Uterus (tissue), 2 donors: Measurements from ENCODE around the gene CCDC157.

Experiments
- CTCF ChIP-seq, 4 experiments: fragments of 200-600 bp in 2 of 4; fragments of 450-650 bp in 2 of 4; sonication (generic) in 2 of 4; IDR thresholded peaks; one replicate each; pipeline ENCODE4 v1.5.1; 2016 to 2019; ENCODE audit warnings: antibody characterized with exemption in 4 of 4, mild to moderate bottlenecking in 2 of 4, moderate library complexity in 1 of 4
- POLR2A ChIP-seq, 2 donors: fragments of 450-650 bp; IDR thresholded peaks; one replicate each; pipeline ENCODE4 v1.6.1; 2016; ENCODE audit warnings: antibody characterized with exemption in 2 of 2, mild to moderate bottlenecking in 1 of 2, moderate library complexity in 1 of 2

DNA sequence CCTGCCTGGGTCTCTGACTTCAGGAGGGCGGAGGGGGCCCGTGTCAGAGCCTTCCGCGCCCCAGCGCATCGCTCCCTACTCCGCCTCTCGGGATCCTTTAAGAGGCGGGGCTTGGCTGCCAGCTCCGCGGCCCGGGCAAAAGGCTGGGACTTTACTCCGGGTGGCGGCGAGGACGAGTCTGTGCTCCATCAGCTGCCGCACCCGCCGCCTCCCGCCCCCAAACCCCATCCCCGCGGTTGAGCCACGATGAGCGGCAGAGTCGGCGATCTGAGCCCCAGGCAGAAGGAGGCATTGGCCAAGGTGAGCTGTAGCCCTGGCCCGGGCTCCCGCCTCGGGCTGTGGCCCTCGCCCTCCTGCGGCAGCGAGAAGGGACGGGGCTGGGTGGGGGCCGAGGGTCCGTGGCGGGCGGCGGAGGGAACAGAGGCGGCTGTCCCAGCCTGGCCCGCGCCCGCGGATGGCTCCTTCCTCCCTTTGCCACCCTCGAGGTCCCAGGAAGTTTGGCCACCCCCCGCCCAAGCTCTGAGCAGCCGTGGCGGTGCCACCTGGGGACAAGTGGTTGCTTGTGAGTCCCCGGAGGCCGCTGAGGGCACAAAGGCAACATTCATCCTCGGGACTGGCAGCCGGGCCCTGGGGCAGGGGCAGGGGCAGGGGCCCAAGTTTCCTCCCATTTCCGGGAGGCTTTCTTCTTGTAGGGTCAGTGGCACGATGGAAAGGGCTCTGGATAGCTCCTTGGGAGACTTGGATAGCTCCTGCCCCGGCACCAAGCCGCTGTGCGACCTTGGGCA, 40.3 kb downstream of the CCDC157 start, which contains the start of gene SEC14L2:
- TF ChIP-seq CTCF (IDR thresholded peaks at IDR 0.05) (no peak), POLR2A (IDR thresholded peaks at IDR 0.05) (peak; percentile 24 to 54)
